Measurements from ENCODE around the gene TRPM8.
A peak's percentile ranks its signal among the peaks of the same experiment; 100 is the strongest.
"Not testable (repeated sequence)": the region's sequence is repeated elsewhere in the genome, so short reads cannot be mapped to it uniquely, and the experiment has no call there.

The TRPM8 gene

GRCh38 chr2:233917116-233917515 is at the start of gene TRPM8:
Gene TRPM8 (plus strand): TSS chr2:233917373. CDS start chr2:233926538, 9,165 bp downstream.
- no peak for DNase-seq

GRCh38 chr2:233867993-233868532 is 49.1 kb upstream of the TRPM8 start, which contains the start of gene MSL3B:
Gene MSL3B (minus strand): TSS chr2:233868386.
- DNase-seq: peak; percentile 25 to 65

- DNase-seq: no peak
Measured at GRCh38 chr2:233871432-233871831, 45.7 kb upstream of the TRPM8 start.

GRCh38 chr2:233872125-233872524 is 45.0 kb upstream of the TRPM8 start:
- not testable (repeated sequence) for DNase-seq

- no peak for DNase-seq
Measured at GRCh38 chr2:233882353-233882752, 34.8 kb upstream of the TRPM8 start.

- no peak for DNase-seq
Measured at GRCh38 chr2:233892793-233893192, 24.4 kb upstream of the TRPM8 start.

- peak in 1 of 2 donors; percentile 11 for DNase-seq
Measured at GRCh38 chr2:233896253-233896652, 20.9 kb upstream of the TRPM8 start.

- no peak for DNase-seq
Measured at GRCh38 chr2:233901367-233901766, 15.8 kb upstream of the TRPM8 start.

GRCh38 chr2:233901884-233902283 is 15.3 kb upstream of the TRPM8 start:
- no peak for DNase-seq

GRCh38 chr2:233905945-233906344 is 11.2 kb upstream of the TRPM8 start:
- DNase-seq: no peak

- DNase-seq: no peak
Measured at GRCh38 chr2:233907627-233908026, 9.5 kb upstream of the TRPM8 start.

- DNase-seq: no peak
Measured at GRCh38 chr2:233912691-233913423, 4.3 kb upstream of the TRPM8 start.

GRCh38 chr2:233915128-233915527 is 2.0 kb upstream of the TRPM8 start:
- no peak for DNase-seq

- no peak for DNase-seq
Measured at GRCh38 chr2:233919319-233919718, 2.1 kb downstream of the TRPM8 start.

- no peak for DNase-seq
Measured at GRCh38 chr2:233919938-233920337, 2.8 kb downstream of the TRPM8 start.

GRCh38 chr2:233922471-233922870 is 5.3 kb downstream of the TRPM8 start:
- DNase-seq: no peak

- DNase-seq: no peak
Measured at GRCh38 chr2:233925402-233925801, 8.2 kb downstream of the TRPM8 start.

GRCh38 chr2:233926806-233927205 is 9.6 kb downstream of the TRPM8 start:
- no peak for DNase-seq

GRCh38 chr2:233928594-233929351 is 11.6 kb downstream of the TRPM8 start:
- no peak for DNase-seq

GRCh38 chr2:233929352-233930022 is 12.3 kb downstream of the TRPM8 start:
- DNase-seq: peak in 1 of 2 donors; percentile 2

GRCh38 chr2:233934524-233934923 is 17.4 kb downstream of the TRPM8 start:
- DNase-seq: no peak

- DNase-seq: no peak
Measured at GRCh38 chr2:233935426-233935825, 18.3 kb downstream of the TRPM8 start.

GRCh38 chr2:233936089-233936488 is 18.9 kb downstream of the TRPM8 start:
- DNase-seq: no peak
